Measurements from ENCODE around the gene MAPK8IP1. TPM values are rescaled to one million over a fixed set of nuclear protein-coding genes. Genes with fewer than 3 reads are reported as not detected.
A peak's percentile ranks its signal among the peaks of the same experiment; 100 is the strongest.

MAPK8IP1 gene
- total RNA-seq, 1 donor from 2014 or later: 10.1 TPM

DNA sequence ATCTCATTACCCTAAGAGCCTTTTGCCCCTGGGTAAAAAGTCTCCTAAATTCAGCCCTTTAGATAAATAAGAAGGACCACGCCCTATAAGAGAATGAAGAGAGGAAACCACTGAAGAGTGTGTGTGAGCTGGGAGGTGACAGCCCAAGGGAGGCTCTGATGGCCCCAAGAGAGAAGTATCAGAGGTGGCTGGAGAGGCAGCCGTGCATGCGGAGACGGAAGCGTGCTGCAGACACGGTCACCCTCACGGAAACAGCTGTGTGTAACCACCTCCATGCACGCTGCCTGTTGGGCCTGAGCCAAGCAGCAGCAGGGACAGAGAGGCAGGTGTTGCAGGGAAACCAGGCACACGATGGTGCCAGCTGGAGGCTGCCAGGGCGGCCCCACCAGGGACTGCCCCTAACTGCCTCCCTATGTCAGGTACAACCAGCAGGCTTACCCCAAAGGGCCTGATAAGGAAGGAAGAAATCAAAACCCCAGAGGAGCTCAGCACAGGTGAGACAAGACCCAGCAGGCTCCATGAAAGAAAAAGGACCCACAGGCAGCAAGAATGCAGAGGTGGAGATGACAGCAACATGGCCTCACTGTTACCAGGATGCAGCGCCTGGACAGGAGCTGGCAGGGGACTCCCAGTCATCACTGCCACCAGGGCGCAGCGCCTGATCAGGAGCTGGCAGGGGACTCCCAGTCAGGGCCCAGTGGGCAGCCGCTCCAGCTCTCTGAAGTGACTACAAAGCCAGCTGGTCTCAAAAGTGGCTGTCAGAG is 44.8 kb downstream of the MAPK8IP1 start:
- Mint-ChIP-seq H3K27ac (ENCODE audit: unreplicated experiment) (no peak overlapping the region), H3K4me3 (ENCODE audit: unreplicated experiment) (no peak overlapping the region), H3K27me3 (ENCODE audit: unreplicated experiment) (peaks cover under 1% of the 10 kb centered on the region), H3K4me1 (ENCODE audit: unreplicated experiment) (peaks cover 8% of the 10 kb centered on the region), H3K9me3 (ENCODE audit: unreplicated experiment) (no peaks in the 10 kb centered on the region), H3K36me3 (ENCODE audit: unreplicated experiment) (peaks cover 19% of the 10 kb centered on the region)
- no peak for TF ChIP-seq CTCF (IDR thresholded peaks at IDR 0.05)
- DNase-seq (ENCODE audit: extremely low spot score, unreplicated experiment): no peak

- Mint-ChIP-seq H3K36me3 (ENCODE audit: unreplicated experiment) (peaks cover 19% of the 10 kb centered on the region), H3K9me3 (ENCODE audit: unreplicated experiment) (no peaks in the 10 kb centered on the region), H3K4me3 (ENCODE audit: unreplicated experiment) (no peak overlapping the region), H3K4me1 (ENCODE audit: unreplicated experiment) (peaks cover 8% of the 10 kb centered on the region), H3K27me3 (ENCODE audit: unreplicated experiment) (no peaks in the 10 kb centered on the region), H3K27ac (ENCODE audit: unreplicated experiment) (no peak overlapping the region)
- no peak for DNase-seq (ENCODE audit: extremely low spot score, unreplicated experiment)
- TF ChIP-seq CTCF (IDR thresholded peaks at IDR 0.05): no peak
Measured at GRCh38 chr11:45930951-45931570, 45.6 kb downstream of the MAPK8IP1 start.

GRCh38 chr11:45931739-45932138 is 46.3 kb downstream of the MAPK8IP1 start:
- peaks cover 8% of the 10 kb centered on the region for H3K4me1 Mint-ChIP-seq (ENCODE audit: unreplicated experiment)
- no peak overlapping the region for H3K4me3 Mint-ChIP-seq (ENCODE audit: unreplicated experiment)
- peaks cover 21% of the 10 kb centered on the region for H3K36me3 Mint-ChIP-seq (ENCODE audit: unreplicated experiment)
- no peaks in the 10 kb centered on the region for H3K9me3 Mint-ChIP-seq (ENCODE audit: unreplicated experiment)
- no peak overlapping the region for H3K27ac Mint-ChIP-seq (ENCODE audit: unreplicated experiment)
- H3K27me3 Mint-ChIP-seq (ENCODE audit: unreplicated experiment): no peaks in the 10 kb centered on the region
- no peak for TF ChIP-seq CTCF (IDR thresholded peaks at IDR 0.05)
- DNase-seq (ENCODE audit: extremely low spot score, unreplicated experiment): peak; percentile 81

GRCh38 chr11:45932217-45932616 is 46.8 kb downstream of the MAPK8IP1 start:
- Mint-ChIP-seq H3K9me3 (ENCODE audit: unreplicated experiment) (no peaks in the 10 kb centered on the region), H3K27ac (ENCODE audit: unreplicated experiment) (no peak overlapping the region), H3K36me3 (ENCODE audit: unreplicated experiment) (peaks cover 25% of the 10 kb centered on the region), H3K27me3 (ENCODE audit: unreplicated experiment) (no peaks in the 10 kb centered on the region), H3K4me3 (ENCODE audit: unreplicated experiment) (no peak overlapping the region), H3K4me1 (ENCODE audit: unreplicated experiment) (peaks cover 8% of the 10 kb centered on the region)
- peak; percentile 65 for DNase-seq (ENCODE audit: extremely low spot score, unreplicated experiment)
- no peak for TF ChIP-seq CTCF (IDR thresholded peaks at IDR 0.05)

- no peak overlapping the region for H3K4me3 Mint-ChIP-seq (ENCODE audit: unreplicated experiment)
- no peaks in the 10 kb centered on the region for H3K27me3 Mint-ChIP-seq (ENCODE audit: unreplicated experiment)
- no peak overlapping the region for H3K27ac Mint-ChIP-seq (ENCODE audit: unreplicated experiment)
- TF ChIP-seq CTCF (IDR thresholded peaks at IDR 0.05): no peak
- H3K36me3 Mint-ChIP-seq (ENCODE audit: unreplicated experiment): peaks cover 32% of the 10 kb centered on the region
- peaks cover 8% of the 10 kb centered on the region for H3K4me1 Mint-ChIP-seq (ENCODE audit: unreplicated experiment)
- DNase-seq (ENCODE audit: extremely low spot score, unreplicated experiment): peak; percentile 80
- no peaks in the 10 kb centered on the region for H3K9me3 Mint-ChIP-seq (ENCODE audit: unreplicated experiment)
Measured at GRCh38 chr11:45933131-45933831, 47.8 kb downstream of the MAPK8IP1 start.
